Hematopoietic multipotent progenitor cell (in vitro differentiated cells): Measurements from ENCODE around the gene DERL2. TPM values are rescaled to one million over a fixed set of nuclear protein-coding genes. Genes with fewer than 3 reads are reported as not detected.

ENCODE experiments used
- DNase-seq, 3 donors: peaks; one replicate each; pipeline ENCODE4 v3.0.0-alpha.2; 2011 to 2015; ENCODE audit warnings: low read depth in 2 of 3, low spot score in 2 of 3
- total RNA-seq: library from RNA; depleted of rRNA; stranded (reverse); fragments of >200 nt; gene quantifications from one replicate; pipeline ENCODE4 v1.2.3, GENCODE V29; 2012

DERL2 gene
- total RNA-seq: 22.1 TPM

GRCh38 chr17:5485270-5486205, at the start of gene DERL2:
Gene DERL2 (minus strand): TSS chr17:5486178. CDS start chr17:5486161, 17 bp downstream.
- DNase-seq: peak in 2 of 3 donors; percentile 9 to 10

- no peak for DNase-seq
These were observed 49.5 kb upstream of the DERL2 start for GRCh38 chr17:5535436-5535835.

- DNase-seq: no peak
These were observed 47.7 kb upstream of the DERL2 start for GRCh38 chr17:5533486-5534315.

- no peak for DNase-seq
These were observed 46.6 kb upstream of the DERL2 start for GRCh38 chr17:5532581-5532980.

- DNase-seq: no peak
These were observed 45.1 kb upstream of the DERL2 start for GRCh38 chr17:5531085-5531418.

- DNase-seq: no peak
These were observed 44.5 kb upstream of the DERL2 start for GRCh38 chr17:5530265-5531084.

GRCh38 chr17:5527601-5528250, 41.7 kb upstream of the DERL2 start:
- DNase-seq: no peak

GRCh38 chr17:5526821-5527598, 41.0 kb upstream of the DERL2 start:
- DNase-seq: peak in 2 of 3 donors; percentile 88 to 96

- no peak for DNase-seq
These were observed 37.3 kb upstream of the DERL2 start for GRCh38 chr17:5523249-5523648.

GRCh38 chr17:5522476-5522875, 36.5 kb upstream of the DERL2 start:
- DNase-seq: no peak

GRCh38 chr17:5516060-5516792, 30.2 kb upstream of the DERL2 start:
- peak in 1 of 3 donors; percentile 28 for DNase-seq

GRCh38 chr17:5514976-5515375, 29.0 kb upstream of the DERL2 start:
- DNase-seq: no peak

- no peak for DNase-seq
These were observed 27.6 kb upstream of the DERL2 start for GRCh38 chr17:5513628-5514027.

- DNase-seq: no peak
These were observed 25.6 kb upstream of the DERL2 start for GRCh38 chr17:5511401-5512225.

GRCh38 chr17:5510771-5511170, 24.8 kb upstream of the DERL2 start:
- DNase-seq: no peak

GRCh38 chr17:5509482-5509881, 23.5 kb upstream of the DERL2 start:
- DNase-seq: no peak

- no peak for DNase-seq
These were observed 22.8 kb upstream of the DERL2 start for GRCh38 chr17:5508810-5509209.

- DNase-seq: no peak
These were observed 20.3 kb upstream of the DERL2 start for GRCh38 chr17:5506307-5506706.
